ENCODE results near the gene ACVRL1. TPM values are rescaled to one million over a fixed set of nuclear protein-coding genes. Genes with fewer than 3 reads are reported as not detected.

The ACVRL1 gene
- total and polyA plus RNA-seq, 9 of the 15 experiments (the other 6 are each of a cell fraction or from before 2014, with no cell fraction given), result 0.07 to 1.4 (median 0.30) TPM

GRCh38 chr12:51926064-51926632, 18.8 kb downstream of the ACVRL1 start (continued):
- TF ChIP-seq BACH1 (tag; IDR thresholded peaks at IDR 0.05) (peak; percentile 64; the same call in 1 of the 2 replicates), ZNF197 (CRISPR knock-in tag; IDR thresholded peaks at IDR 0.05; ENCODE audit: low read depth) (no peak), CREBBP (IDR thresholded peaks at IDR 0.05; ENCODE audit: low read depth, low read length) (no peak), GATAD2A (IDR thresholded peaks at IDR 0.05) (peak; percentile 18; the same call in 1 of the 2 replicates), FOXP4 (CRISPR knock-in tag; IDR thresholded peaks at IDR 0.05; ENCODE audit: borderline replicate concordance) (no peak), CTCF (IDR thresholded peaks at IDR 0.05 in 2 of 3, conservative IDR thresholded peaks at IDR 0.05 in 1 of 3; ENCODE audit: insufficient read depth in 2 of 3, low read depth in 1 of 3, low read length in 3 of 3) (no peak), MTA2 (IDR thresholded peaks at IDR 0.05; ENCODE audit: low read depth) (peak; percentile 43; the same call in 1 of the 2 replicates), MBD1 (CRISPR knock-in tag; IDR thresholded peaks at IDR 0.05) (no peak), KLF16 (IDR thresholded peaks at IDR 0.05) (no peak), PHTF2 (CRISPR knock-in tag; IDR thresholded peaks at IDR 0.05) (no peak), ATF1 (CRISPR knock-in tag; IDR thresholded peaks at IDR 0.05) (no peak), ATF1 (tag; IDR thresholded peaks at IDR 0.05) (peak; percentile 87), PHB2 (IDR thresholded peaks at IDR 0.05; ENCODE audit: low read depth) (no peak), ZNF324 (CRISPR knock-in tag; IDR thresholded peaks at IDR 0.05) (no peak), GABPA (tag; conservative IDR thresholded peaks at IDR 0.05; ENCODE audit: low read depth) (peak; percentile 72), GTF3C2 (IDR thresholded peaks at IDR 0.05; ENCODE audit: borderline replicate concordance, extremely low read depth, insufficient read length) (no peak), TARDBP (IDR thresholded peaks at IDR 0.05) (no peak), FOXM1 (IDR thresholded peaks at IDR 0.05; ENCODE audit: low read depth) (peak; percentile 37; the same call in 1 of the 2 replicates), FOXM1 (CRISPR knock-in tag; IDR thresholded peaks at IDR 0.05; ENCODE audit: low read depth) (no peak), NR2C1 (IDR thresholded peaks at IDR 0.05) (no peak), NR2C1 (tag; IDR thresholded peaks at IDR 0.05) (peak; percentile 30; the same call in 1 of the 2 replicates), CXXC5 (CRISPR knock-in tag; IDR thresholded peaks at IDR 0.05) (peak; percentile 83)
